DND-41 (cell line): Measurements from ENCODE around the gene CHST14.

Experiments
- ATAC-seq: fragments of 200-7000 bp; cut with Tn5 transposase; 3 replicates; pipeline ENCODE4 v1.9.1; 2021; ENCODE audit warnings: low read depth; ENCODE audit not compliant: insufficient read depth
- DNase-seq: peaks from one replicate; pipeline ENCODE4 v3.0.0-alpha.2; 2020
- H2AFZ ChIP-seq: 2 replicates; pipeline ENCODE4 v1.6.0; 2012; ENCODE audit warnings: low read depth, low read length
- H3K27ac ChIP-seq: 2 replicates; pipeline ENCODE4 v1.5.1; 2012; ENCODE audit warnings: low read length, inconsistent platforms
- H3K27me3 ChIP-seq: fragments of 200-600 bp; sonication (generic); 2 replicates; pipeline ENCODE4 v1.6.0; 2012; ENCODE audit warnings: low read length, mild to moderate bottlenecking, inconsistent platforms; ENCODE audit not compliant: insufficient read depth, poor library complexity
- H3K36me3 ChIP-seq: 2 replicates; pipeline ENCODE4 v1.5.1; 2012; ENCODE audit warnings: low read length, inconsistent platforms; ENCODE audit not compliant: insufficient read depth
- H3K4me1 ChIP-seq: 2 replicates; pipeline ENCODE4 v1.5.1; 2012; ENCODE audit warnings: mild to moderate bottlenecking, low read length; ENCODE audit not compliant: insufficient read depth
- H3K4me2 ChIP-seq: 2 replicates; pipeline ENCODE4 v1.6.0; 2012; ENCODE audit warnings: mild to moderate bottlenecking, moderate library complexity, low read length, inconsistent platforms; ENCODE audit not compliant: insufficient read depth
- H3K4me3 ChIP-seq, 2 experiments: fragments of 200-600 bp in 1 of 2; shearing (Covaris generic) in 1 of 2; 2 replicates each; pipeline ENCODE4 v1.5.1; 2012 to 2016; ENCODE audit warnings: inconsistent platforms in 2 of 2, low read length in 2 of 2, mild to moderate bottlenecking in 2 of 2, low read depth in 1 of 2, moderate library complexity in 1 of 2
- H3K79me2 ChIP-seq: 2 replicates; pipeline ENCODE4 v1.6.0; 2012; ENCODE audit warnings: low read length, inconsistent platforms; ENCODE audit not compliant: insufficient read depth
- H3K9ac ChIP-seq: 2 replicates; pipeline ENCODE4 v1.6.0; 2012; ENCODE audit warnings: low read depth, mild to moderate bottlenecking, inconsistent platforms, low read length, moderate library complexity
- H3K9me3 ChIP-seq: 2 replicates; pipeline ENCODE4 v1.5.1; 2012; ENCODE audit warnings: low read length, moderate library complexity, mild to moderate bottlenecking, inconsistent platforms; ENCODE audit not compliant: insufficient read depth, severe bottlenecking
- H4K20me1 ChIP-seq: 2 replicates; pipeline ENCODE4 v1.6.0; 2012; ENCODE audit warnings: low read length; ENCODE audit not compliant: insufficient read depth
- EZH2 ChIP-seq: IDR thresholded peaks from 3 replicates; pipeline ENCODE4 v1.6.1; 2012; ENCODE audit warnings: borderline replicate concordance, low read depth, mild to moderate bottlenecking, moderate library complexity, low read length, inconsistent platforms; ENCODE audit not compliant: severe bottlenecking
- TF ChIP-seq, protein P1 (sequence below): IDR thresholded peaks from 2 replicates; pipeline ENCODE4 v1.5.1; 2012; ENCODE audit warnings: borderline replicate concordance, low read length, moderate library complexity, mild to moderate bottlenecking; ENCODE audit not compliant: poor library complexity, severe bottlenecking; ENCODE audit errors: extremely low read depth

The CHST14 gene, protein sequence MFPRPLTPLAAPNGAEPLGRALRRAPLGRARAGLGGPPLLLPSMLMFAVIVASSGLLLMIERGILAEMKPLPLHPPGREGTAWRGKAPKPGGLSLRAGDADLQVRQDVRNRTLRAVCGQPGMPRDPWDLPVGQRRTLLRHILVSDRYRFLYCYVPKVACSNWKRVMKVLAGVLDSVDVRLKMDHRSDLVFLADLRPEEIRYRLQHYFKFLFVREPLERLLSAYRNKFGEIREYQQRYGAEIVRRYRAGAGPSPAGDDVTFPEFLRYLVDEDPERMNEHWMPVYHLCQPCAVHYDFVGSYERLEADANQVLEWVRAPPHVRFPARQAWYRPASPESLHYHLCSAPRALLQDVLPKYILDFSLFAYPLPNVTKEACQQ

DNA sequence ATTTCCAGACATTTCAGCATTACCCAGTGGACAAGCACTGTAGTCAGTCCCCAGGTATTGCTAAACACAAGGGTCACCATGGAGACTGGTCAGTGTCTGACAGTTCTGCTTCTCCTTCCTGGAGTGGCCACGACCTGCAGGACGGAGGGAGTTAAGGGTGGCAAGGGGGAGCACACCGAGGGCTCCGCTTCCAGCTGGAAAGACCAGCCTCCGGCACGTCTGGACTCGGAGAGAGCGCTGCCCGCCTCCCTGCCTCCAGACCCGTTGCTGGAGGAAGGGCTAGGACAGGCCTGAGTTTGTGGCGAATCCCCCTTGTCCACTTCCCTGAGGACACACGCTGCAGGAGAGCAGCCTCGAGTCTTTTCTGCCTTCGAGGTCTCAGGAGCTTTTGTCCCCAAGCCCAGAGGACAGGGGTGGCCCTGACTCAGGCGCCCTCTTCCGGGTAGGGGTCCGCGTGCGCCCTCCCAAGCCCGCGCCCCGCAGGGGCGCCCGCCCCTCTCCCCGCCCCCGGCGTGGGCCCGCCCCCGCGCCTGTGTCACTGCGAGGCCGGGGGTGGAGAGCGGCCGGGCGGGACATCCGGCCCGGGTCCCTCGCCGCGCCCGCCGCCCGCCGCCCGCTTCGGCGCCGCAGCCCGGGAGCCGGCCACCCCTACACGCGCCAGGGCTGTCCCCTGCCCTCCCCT lies at the start of gene CHST14:
TSS of gene CHST14 (plus strand) at position 562 of the 682 bp plus-strand sequence. CDS start 230 bp downstream, outside the sequence.
- Histone ChIP-seq H3K4me1 (peaks cover 25% of the 10 kb centered on the region), H3K9ac (peak within 1 kb of the TSS; percentile 65), H3K4me2 (peak within 1 kb of the TSS; percentile 88), H3K27me3 (no peaks in the 10 kb centered on the region), H3K9me3 (no peaks in the 10 kb centered on the region), H3K79me2 (peaks cover 7% of the 10 kb centered on the region), H3K36me3 (peaks cover 17% of the 10 kb centered on the region), H2AFZ (peak within 1 kb of the TSS; percentile 89), H3K27ac (peak within 1 kb of the TSS; percentile 88), H4K20me1 (no peaks in the 10 kb centered on the region), H3K4me3 (peak within 1 kb of the TSS; percentile 8 to 62; a peak in 3 of 4 replicates)
- TF ChIP-seq, protein P1, sequence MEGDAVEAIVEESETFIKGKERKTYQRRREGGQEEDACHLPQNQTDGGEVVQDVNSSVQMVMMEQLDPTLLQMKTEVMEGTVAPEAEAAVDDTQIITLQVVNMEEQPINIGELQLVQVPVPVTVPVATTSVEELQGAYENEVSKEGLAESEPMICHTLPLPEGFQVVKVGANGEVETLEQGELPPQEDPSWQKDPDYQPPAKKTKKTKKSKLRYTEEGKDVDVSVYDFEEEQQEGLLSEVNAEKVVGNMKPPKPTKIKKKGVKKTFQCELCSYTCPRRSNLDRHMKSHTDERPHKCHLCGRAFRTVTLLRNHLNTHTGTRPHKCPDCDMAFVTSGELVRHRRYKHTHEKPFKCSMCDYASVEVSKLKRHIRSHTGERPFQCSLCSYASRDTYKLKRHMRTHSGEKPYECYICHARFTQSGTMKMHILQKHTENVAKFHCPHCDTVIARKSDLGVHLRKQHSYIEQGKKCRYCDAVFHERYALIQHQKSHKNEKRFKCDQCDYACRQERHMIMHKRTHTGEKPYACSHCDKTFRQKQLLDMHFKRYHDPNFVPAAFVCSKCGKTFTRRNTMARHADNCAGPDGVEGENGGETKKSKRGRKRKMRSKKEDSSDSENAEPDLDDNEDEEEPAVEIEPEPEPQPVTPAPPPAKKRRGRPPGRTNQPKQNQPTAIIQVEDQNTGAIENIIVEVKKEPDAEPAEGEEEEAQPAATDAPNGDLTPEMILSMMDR = peak; percentile 9
- TF ChIP-seq EZH2 = no peak
- DNase-seq (peak; percentile 79), ATAC-seq (peak; percentile 89)

DNA sequence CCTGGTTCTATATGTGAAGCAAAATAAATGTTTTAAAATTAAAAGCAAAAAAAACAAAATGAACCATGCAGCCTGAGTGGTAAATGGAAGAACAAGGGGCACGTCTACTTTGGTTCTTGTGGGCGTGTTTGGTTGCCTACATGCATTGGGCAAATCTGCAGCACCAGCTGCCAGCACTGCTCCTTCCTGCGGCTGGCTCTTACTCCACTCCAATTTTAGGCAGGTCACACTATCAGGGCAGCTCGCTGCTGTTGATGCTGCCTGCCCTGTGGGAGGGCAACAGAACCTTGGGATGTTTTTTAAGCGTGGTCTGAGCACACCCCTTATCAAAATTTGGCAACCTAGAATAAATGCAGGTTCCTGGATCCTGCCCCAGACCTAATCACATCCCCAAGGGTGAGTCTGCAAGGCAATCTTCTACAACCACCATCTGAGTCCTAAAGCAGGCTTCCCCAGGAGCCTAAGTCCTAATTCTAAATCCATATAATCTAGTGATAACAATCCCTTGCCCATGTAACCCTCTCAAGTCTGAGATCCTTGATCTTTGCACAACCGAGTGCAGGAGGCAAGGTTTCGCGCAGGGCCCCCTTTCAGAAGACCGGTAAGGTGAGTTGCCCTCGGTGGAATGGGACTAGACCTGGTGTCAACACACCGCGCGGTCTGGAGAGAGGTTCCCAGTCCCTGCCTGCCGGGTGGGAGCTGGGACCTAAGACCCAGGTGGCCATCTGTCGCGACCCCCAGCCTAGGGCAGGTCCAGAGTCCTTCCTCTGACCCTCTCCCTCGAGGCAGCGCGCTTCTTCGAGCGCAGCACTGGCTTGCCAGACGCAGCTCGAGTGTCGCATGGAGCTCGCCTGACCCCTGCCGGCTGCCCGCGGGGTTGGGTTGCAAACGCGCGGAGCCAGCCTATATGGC lies 49.3 kb upstream of the CHST14 start:
- Histone ChIP-seq H3K4me3 (no peak overlapping the region), H3K27me3 (no peaks in the 10 kb centered on the region), H3K4me2 (peak overlapping the region; percentile 42), H3K4me1 (peaks cover 3% of the 10 kb centered on the region; the same call in 1 of the 2 replicates), H3K9ac (no peak overlapping the region), H2AFZ (no peak overlapping the region), H3K36me3 (peaks cover 13% of the 10 kb centered on the region), H3K79me2 (no peaks in the 10 kb centered on the region), H4K20me1 (no peaks in the 10 kb centered on the region), H3K9me3 (no peaks in the 10 kb centered on the region), H3K27ac (no peak overlapping the region)
- TF ChIP-seq, protein P1 = peak; percentile 84
- TF ChIP-seq EZH2 = no peak
- peak; percentile 74 for DNase-seq
- ATAC-seq = peak; percentile 96

DNA sequence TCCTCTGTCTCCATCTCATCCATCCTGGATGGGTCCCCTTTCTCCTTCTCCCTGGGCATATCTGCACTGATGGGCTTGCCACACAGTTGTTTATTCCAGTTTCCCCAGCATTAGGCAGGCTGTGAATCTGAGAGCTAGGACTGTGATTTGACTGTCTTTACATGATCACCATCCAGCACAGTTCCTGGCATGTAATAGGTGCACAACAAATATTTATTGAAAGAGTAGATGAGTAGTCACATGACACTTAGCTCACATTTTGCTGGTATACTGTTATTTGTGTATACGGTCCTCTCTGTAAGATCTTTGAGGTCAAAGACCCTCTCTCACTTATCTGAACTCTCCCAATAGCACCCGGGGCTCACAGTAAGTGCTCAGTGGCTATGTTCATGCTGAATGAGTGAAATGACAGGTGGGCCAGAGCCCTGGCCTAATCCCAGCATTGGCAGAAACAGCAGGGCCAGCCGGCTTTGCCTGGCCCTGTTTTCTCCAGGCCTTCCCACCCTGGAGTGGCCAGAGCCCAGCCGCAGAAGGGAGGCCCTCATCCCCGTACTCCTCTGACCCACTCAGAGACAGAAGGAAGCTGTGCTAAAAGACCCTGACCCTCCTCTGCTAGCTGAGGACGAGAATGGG lies 46.2 kb upstream of the CHST14 start:
- ATAC-seq (no peak), DNase-seq (no peak)
- Histone ChIP-seq H2AFZ (no peak overlapping the region), H3K27me3 (no peaks in the 10 kb centered on the region), H3K4me3 (no peak overlapping the region), H3K27ac (no peak overlapping the region), H3K9ac (no peak overlapping the region), H3K4me1 (peaks cover 3% of the 10 kb centered on the region; the same call in 1 of the 2 replicates), H4K20me1 (no peaks in the 10 kb centered on the region), H3K9me3 (no peaks in the 10 kb centered on the region), H3K4me2 (no peak overlapping the region), H3K79me2 (no peaks in the 10 kb centered on the region), H3K36me3 (no peaks in the 10 kb centered on the region)
- TF ChIP-seq, protein P1 = no peak
- TF ChIP-seq EZH2 = no peak
